H9 (cell line): ENCODE measurements around the gene CLEC16A. TPM values are rescaled to one million over a fixed set of nuclear protein-coding genes. Genes with fewer than 3 reads are reported as not detected.
A peak's percentile ranks its signal among the peaks of the same experiment; 100 is the strongest.

Experiments used
- DNase-seq: peaks from one replicate; pipeline ENCODE4 v3.0.0-alpha.2; 2017
- H2AFZ ChIP-seq: one replicate; pipeline ENCODE4 v1.6.1; 2013; ENCODE audit warnings: mild to moderate bottlenecking, low read length, control low read depth, moderate library complexity
- H2AK5ac ChIP-seq: 2 replicates; pipeline ENCODE4 v1.6.1; 2013; ENCODE audit warnings: low read length, control low read depth, mixed read lengths; ENCODE audit not compliant: insufficient read length
- H2BK120ac ChIP-seq: one replicate; pipeline ENCODE4 v1.6.1; 2013; ENCODE audit warnings: low read depth, mild to moderate bottlenecking, low read length, control low read depth, inconsistent platforms; ENCODE audit not compliant: poor library complexity, severe bottlenecking
- H2BK12ac ChIP-seq: 2 replicates; pipeline ENCODE4 v1.6.1; 2013; ENCODE audit warnings: low read length, control low read depth, mixed read lengths, low read depth; ENCODE audit not compliant: insufficient read length
- H2BK15ac ChIP-seq: 2 replicates; pipeline ENCODE4 v1.6.1; 2013; ENCODE audit warnings: low read depth, low read length, control low read depth
- H2BK20ac ChIP-seq: one replicate; pipeline ENCODE4 v1.6.1; 2013; ENCODE audit warnings: low read depth, mild to moderate bottlenecking, low read length, control low read depth, inconsistent platforms; ENCODE audit not compliant: poor library complexity, severe bottlenecking
- H2BK5ac ChIP-seq: 2 replicates; pipeline ENCODE4 v1.6.1; 2013; ENCODE audit warnings: low read length, control low read depth, mixed read lengths; ENCODE audit not compliant: insufficient read length
- H3K14ac ChIP-seq: 2 replicates; pipeline ENCODE4 v1.6.1; 2013; ENCODE audit warnings: low read length, control low read depth; ENCODE audit not compliant: insufficient read depth
- H3K18ac ChIP-seq: 2 replicates; pipeline ENCODE4 v1.6.1; 2013; ENCODE audit warnings: low read depth, mild to moderate bottlenecking, mixed read lengths, low read length, control low read depth; ENCODE audit not compliant: insufficient read length
- H3K23ac ChIP-seq: 2 replicates; pipeline ENCODE4 v1.6.1; 2013; ENCODE audit warnings: low read length, control low read depth, mixed read lengths, low read depth; ENCODE audit not compliant: insufficient read length
- H3K23me2 ChIP-seq: 2 replicates; pipeline ENCODE4 v1.6.1; 2013; ENCODE audit warnings: low read depth, mild to moderate bottlenecking, mixed read lengths, low read length, control low read depth; ENCODE audit not compliant: insufficient read length, poor library complexity, severe bottlenecking
- H3K27ac ChIP-seq: 2 replicates; pipeline ENCODE4 v1.5.1; 2013; ENCODE audit warnings: low read length, control low read depth, mixed read lengths, low read depth; ENCODE audit not compliant: insufficient read length
- H3K27me3 ChIP-seq: 2 replicates; pipeline ENCODE4 v1.6.1; 2013; ENCODE audit warnings: low read length, control low read depth, inconsistent platforms; ENCODE audit not compliant: insufficient read depth
- H3K4ac ChIP-seq: 2 replicates; pipeline ENCODE4 v1.6.1; 2013; ENCODE audit warnings: low read depth, mild to moderate bottlenecking, control low read depth, inconsistent platforms, low read length, moderate library complexity
- H3K4me1 ChIP-seq: 2 replicates; pipeline ENCODE4 v1.6.1; 2013; ENCODE audit warnings: low read length, control low read depth, inconsistent platforms; ENCODE audit not compliant: insufficient read depth
- H3K4me2 ChIP-seq: 2 replicates; pipeline ENCODE4 v1.6.1; 2013; ENCODE audit warnings: low read length, control low read depth, mixed read lengths; ENCODE audit not compliant: insufficient read length, insufficient read depth
- H3K56ac ChIP-seq: 2 replicates; pipeline ENCODE4 v1.6.1; 2013; ENCODE audit warnings: low read depth, mild to moderate bottlenecking, mixed read lengths, low read length, control low read depth; ENCODE audit not compliant: insufficient read length
- H3K79me1 ChIP-seq: 2 replicates; pipeline ENCODE4 v1.6.1; 2013; ENCODE audit warnings: low read depth, mild to moderate bottlenecking, moderate library complexity, low read length, control low read depth, inconsistent platforms; ENCODE audit not compliant: insufficient read depth, poor library complexity, severe bottlenecking
- H3K79me2 ChIP-seq: 2 replicates; pipeline ENCODE4 v1.6.1; 2013; ENCODE audit warnings: low read length, control low read depth, inconsistent platforms; ENCODE audit not compliant: insufficient read depth
- H3K9ac ChIP-seq: 2 replicates; pipeline ENCODE4 v1.6.1; 2013; ENCODE audit warnings: low read length, control low read depth, mixed read lengths; ENCODE audit not compliant: insufficient read length; ENCODE audit errors: extremely low read depth
- H3K9me3 ChIP-seq: one replicate; pipeline ENCODE4 v1.6.1; 2013; ENCODE audit warnings: low read depth, low read length, inconsistent platforms; ENCODE audit not compliant: control insufficient read depth
- H3T11ph ChIP-seq: one replicate; pipeline ENCODE4 v1.6.1; 2013; ENCODE audit warnings: mild to moderate bottlenecking, low read length, control low read depth, inconsistent platforms
- H4K20me1 ChIP-seq: one replicate; pipeline ENCODE4 v1.6.1; 2013; ENCODE audit not compliant: control insufficient read depth, insufficient read length, insufficient read depth
- H4K5ac ChIP-seq: 2 replicates; pipeline ENCODE4 v1.6.1; 2013; ENCODE audit warnings: low read depth, mild to moderate bottlenecking, mixed read lengths, low read length, control low read depth; ENCODE audit not compliant: insufficient read length
- H4K8ac ChIP-seq: replicated peaks from 2 replicates; pipeline ENCODE4 v1.6.1; 2013; ENCODE audit warnings: low read length, control low read depth, mixed read lengths, low read depth; ENCODE audit not compliant: insufficient read length
- H4K91ac ChIP-seq: 2 replicates; pipeline ENCODE4 v1.6.1; 2013; ENCODE audit warnings: low read depth, mild to moderate bottlenecking, moderate library complexity, mixed read lengths, low read length, control low read depth; ENCODE audit not compliant: insufficient read length
- H3K27ac Mint-ChIP-seq, 3 experiments: 2 replicates in 2 of 3; 3 replicates in 1 of 3; pipeline ENCODE4 v1.8.0; 2020 to 2021; ENCODE audit warnings: mixed read lengths in 3 of 3, mild to moderate bottlenecking in 1 of 3, moderate library complexity in 1 of 3
- H3K27me3 Mint-ChIP-seq: 2 replicates; pipeline ENCODE4 v1.8.0; 2021; ENCODE audit warnings: low read depth, mild to moderate bottlenecking, moderate library complexity, mixed read lengths
- H3K36me3 Mint-ChIP-seq, 3 experiments: 2 replicates in 2 of 3; 3 replicates in 1 of 3; pipeline ENCODE4 v1.8.0; 2020 to 2021; ENCODE audit warnings: low read depth in 3 of 3, mixed read lengths in 3 of 3; ENCODE audit not compliant: insufficient read depth in 1 of 3
- H3K4me1 Mint-ChIP-seq, 2 experiments: 2 replicates each; pipeline ENCODE4 v1.8.0; 2020; ENCODE audit warnings: mixed read lengths in 2 of 2
- H3K4me3 Mint-ChIP-seq, 2 experiments: 2 replicates in 1 of 2; 3 replicates in 1 of 2; pipeline ENCODE4 v1.8.0; 2020 to 2021; ENCODE audit warnings: mild to moderate bottlenecking in 2 of 2, mixed read lengths in 2 of 2, moderate library complexity in 1 of 2
- H3K9me3 Mint-ChIP-seq, 2 experiments: 2 replicates in 1 of 2; 3 replicates in 1 of 2; pipeline ENCODE4 v1.8.0; 2020; ENCODE audit warnings: mild to moderate bottlenecking in 2 of 2, mixed read lengths in 2 of 2, moderate library complexity in 1 of 2
- WGBS: extraction: QIAGEN DNeasy Blood & Tissue Kit; methylation state at CpG from one replicate; pipeline ENCODE4 v1.1.7; 2013; ENCODE audit warnings: missing lambda C conversion rate, low lambda C conversion rate, mixed read lengths; ENCODE audit not compliant: insufficient read length; ENCODE audit errors: extremely low coverage; 5-methylcytosine and 5-hydroxymethylcytosine counted together
- total RNA-seq: library from RNA; stranded (reverse); gene quantifications from 2 replicates; pipeline ENCODE4 v1.2.1, GENCODE V29; 2021
- TF ChIP-seq, protein P1 (sequence below): fragments of 200-600 bp; sonication (generic); conservative IDR thresholded peaks from 3 replicates; pipeline ENCODE4 v1.8.0; 2021; ENCODE audit warnings: antibody characterized with exemption, mild to moderate bottlenecking

Gene CLEC16A
- total RNA-seq, 1 experiment from 2014 or later = 15.2 TPM

DNA sequence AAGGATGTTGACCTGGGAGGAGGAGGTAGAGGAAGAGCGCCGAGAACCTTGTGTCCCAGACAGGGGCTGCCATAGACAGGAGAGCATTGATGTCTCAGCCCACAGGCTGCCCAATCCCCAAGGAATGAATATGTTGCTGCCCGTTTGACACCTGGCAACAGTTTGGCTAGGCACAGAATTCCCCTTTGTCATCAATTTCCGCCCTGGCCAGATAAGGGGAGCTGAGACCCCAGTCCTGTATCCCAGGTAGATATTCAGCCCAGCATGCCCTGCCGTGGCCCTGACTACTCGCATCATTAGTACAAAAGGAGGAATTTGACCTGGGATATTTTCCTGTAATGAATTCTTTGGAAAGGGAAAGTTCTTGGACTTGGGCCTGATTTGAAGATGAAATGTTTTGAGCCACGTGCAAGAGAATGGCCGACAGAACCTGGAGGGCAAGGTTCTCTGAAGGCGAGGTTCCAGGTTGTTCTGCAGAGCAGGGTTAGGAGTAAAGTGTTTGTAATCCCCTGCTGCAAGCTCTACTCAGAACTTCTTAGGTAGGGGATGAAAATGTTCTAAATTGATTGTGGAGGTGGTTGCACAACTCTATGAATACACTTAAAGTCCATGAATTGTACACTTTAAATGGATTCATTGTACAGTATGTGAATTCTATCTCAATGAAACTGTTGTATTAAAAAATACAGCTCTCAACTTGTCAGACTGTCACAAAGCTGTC, 202.8 kb downstream of the CLEC16A start:
- no peak overlapping the region for H3K9ac ChIP-seq
- H3K79me1 ChIP-seq = no peaks in the 10 kb centered on the region
- Mint-ChIP-seq H3K27ac (peak overlapping the region in 1 of 3 experiments; percentile 66; a peak in 1 of 7 replicates), H3K4me3 (no peak overlapping the region), H3K27me3 (peaks cover 4% of the 10 kb centered on the region; the same call in 1 of the 2 replicates), H3K4me1 (no peaks in the 10 kb centered on the region), H3K36me3 (peaks cover 0 to 3% (median 0%) of the 10 kb centered on the region in 3 experiments; a peak in 2 of 7 replicates), H3K9me3 (no peaks in the 10 kb centered on the region)
- H3K18ac ChIP-seq = no peak overlapping the region
- no peaks in the 10 kb centered on the region for H3K23me2 ChIP-seq
- H4K20me1 ChIP-seq = no peaks in the 10 kb centered on the region
- no peak overlapping the region for H4K91ac ChIP-seq
- no peak overlapping the region for H4K5ac ChIP-seq
- no peaks in the 10 kb centered on the region for H3K27me3 ChIP-seq
- no peaks in the 10 kb centered on the region for H3K9me3 ChIP-seq
- H2BK15ac ChIP-seq = no peak overlapping the region
- no peak overlapping the region for H2BK20ac ChIP-seq
- H3T11ph ChIP-seq = no peak overlapping the region
- WGBS = no CpG with 5 or more reads among the region's 9 CpGs
- H3K27ac ChIP-seq = no peak overlapping the region
- H3K4me1 ChIP-seq = no peaks in the 10 kb centered on the region
- no peak for DNase-seq
- H3K14ac ChIP-seq = peak overlapping the region; percentile 3; the same call in 1 of the 2 replicates
- no peak overlapping the region for H2AFZ ChIP-seq
- H3K56ac ChIP-seq = no peak overlapping the region
- no peak overlapping the region for H4K8ac ChIP-seq
- H3K79me2 ChIP-seq = no peaks in the 10 kb centered on the region
- H3K23ac ChIP-seq = no peak overlapping the region
- TF ChIP-seq, protein P1, sequence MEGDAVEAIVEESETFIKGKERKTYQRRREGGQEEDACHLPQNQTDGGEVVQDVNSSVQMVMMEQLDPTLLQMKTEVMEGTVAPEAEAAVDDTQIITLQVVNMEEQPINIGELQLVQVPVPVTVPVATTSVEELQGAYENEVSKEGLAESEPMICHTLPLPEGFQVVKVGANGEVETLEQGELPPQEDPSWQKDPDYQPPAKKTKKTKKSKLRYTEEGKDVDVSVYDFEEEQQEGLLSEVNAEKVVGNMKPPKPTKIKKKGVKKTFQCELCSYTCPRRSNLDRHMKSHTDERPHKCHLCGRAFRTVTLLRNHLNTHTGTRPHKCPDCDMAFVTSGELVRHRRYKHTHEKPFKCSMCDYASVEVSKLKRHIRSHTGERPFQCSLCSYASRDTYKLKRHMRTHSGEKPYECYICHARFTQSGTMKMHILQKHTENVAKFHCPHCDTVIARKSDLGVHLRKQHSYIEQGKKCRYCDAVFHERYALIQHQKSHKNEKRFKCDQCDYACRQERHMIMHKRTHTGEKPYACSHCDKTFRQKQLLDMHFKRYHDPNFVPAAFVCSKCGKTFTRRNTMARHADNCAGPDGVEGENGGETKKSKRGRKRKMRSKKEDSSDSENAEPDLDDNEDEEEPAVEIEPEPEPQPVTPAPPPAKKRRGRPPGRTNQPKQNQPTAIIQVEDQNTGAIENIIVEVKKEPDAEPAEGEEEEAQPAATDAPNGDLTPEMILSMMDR = no peak
- H2BK120ac ChIP-seq = no peak overlapping the region
- H3K4me2 ChIP-seq = no peak overlapping the region
- H2AK5ac ChIP-seq = no peak overlapping the region
- H2BK5ac ChIP-seq = no peak overlapping the region
- no peak overlapping the region for H3K4ac ChIP-seq
- no peak overlapping the region for H2BK12ac ChIP-seq
